Measurements from ENCODE around the gene GRM7.

GRM7 gene

DNA sequence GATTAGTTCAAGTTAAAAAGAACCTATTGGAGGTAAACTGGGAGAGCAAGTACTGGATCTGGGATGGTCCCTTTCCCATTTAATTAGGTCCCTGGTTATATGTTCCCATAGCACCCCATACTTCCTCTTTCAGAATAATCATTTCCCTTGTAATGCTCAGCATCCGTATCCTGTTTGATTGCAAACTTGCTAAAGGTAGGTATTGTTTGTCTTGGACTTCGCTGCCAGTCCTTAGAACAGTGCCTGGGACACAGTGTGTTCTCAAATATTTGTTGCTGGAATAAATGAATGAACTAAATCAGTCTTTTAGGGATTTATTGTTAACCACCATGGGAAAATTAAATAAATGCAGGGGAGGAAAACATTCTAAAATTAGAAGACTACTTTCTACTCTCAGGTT, 299.8 kb downstream of the GRM7 start:
- DNase-seq = no peak

DNA sequence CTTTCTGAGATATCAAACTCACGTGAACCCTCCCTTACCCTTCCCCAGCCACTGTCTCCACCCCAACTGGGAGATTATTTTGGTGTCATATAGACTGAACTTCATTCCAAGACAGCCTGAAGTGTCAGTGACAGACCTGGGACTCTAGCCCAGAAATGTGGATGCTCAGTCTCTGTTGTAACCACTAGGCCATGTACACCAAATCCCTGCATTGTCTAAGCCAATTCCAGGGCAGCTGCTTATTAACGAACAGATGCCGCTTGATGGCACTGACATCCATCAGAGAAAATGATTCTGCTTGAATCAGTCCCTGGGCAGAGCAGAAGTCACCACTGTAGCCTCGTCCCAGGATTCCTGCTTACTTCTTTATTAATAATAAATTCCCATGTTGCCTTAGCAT, 305.5 kb downstream of the GRM7 start:
- DNase-seq = no peak

DNA sequence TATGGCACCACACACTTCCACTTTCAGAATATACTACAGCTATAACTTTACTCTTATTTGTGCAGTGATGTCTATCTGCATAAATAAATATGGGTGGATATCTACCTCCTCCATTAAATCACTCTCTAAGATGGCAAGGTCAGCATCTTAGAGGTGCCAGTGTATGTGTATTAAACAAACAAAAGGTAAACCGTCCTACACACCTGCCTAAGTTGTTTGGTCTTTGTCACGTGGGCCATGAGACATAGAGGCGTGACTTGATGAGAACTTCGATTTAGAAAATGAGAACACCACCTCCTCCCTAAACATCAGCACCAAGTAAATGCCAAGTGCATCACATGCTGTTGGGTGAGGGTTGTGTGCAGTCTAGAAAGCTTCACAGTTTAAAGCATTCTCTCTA, 310.6 kb downstream of the GRM7 start:
- no peak for DNase-seq

DNA sequence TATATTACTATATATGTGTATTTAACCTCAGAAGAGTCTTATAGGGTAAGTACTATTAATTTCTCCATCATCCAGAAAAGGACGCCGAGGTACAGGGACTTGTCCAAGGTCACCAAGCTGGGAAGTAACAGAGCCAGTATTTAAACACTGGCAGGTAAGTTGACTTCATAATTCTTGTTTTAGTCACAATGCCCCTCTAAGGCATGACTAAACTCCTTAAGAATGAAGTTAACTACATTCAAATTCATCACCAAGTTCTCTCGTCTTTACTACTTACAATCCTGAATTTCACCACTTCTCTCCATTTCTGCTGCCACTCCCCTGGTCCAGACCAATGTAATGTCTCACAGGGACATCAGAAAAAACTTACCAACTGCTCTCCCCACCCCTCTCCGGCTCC, 312.1 kb downstream of the GRM7 start:
- DNase-seq = no peak

DNA sequence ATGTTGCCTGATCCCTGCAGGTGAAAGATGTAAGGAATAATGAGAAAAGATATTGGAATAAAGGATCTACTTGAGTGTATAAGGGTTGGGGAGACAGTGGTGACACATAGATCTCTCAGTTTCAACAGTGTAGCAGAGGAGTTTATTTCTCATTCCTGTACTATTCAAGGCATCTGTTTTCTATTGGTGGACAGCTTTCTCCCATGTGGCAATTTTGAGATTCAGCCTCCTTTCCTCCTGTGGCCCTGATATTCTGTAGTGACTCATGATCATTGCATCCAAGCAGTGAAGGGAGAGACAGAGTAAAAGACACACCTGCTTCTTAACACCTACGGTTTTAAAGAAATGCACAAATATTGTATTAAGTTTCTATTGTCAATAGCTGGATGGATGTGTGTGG, 327.6 kb downstream of the GRM7 start:
- DNase-seq = no peak

DNA sequence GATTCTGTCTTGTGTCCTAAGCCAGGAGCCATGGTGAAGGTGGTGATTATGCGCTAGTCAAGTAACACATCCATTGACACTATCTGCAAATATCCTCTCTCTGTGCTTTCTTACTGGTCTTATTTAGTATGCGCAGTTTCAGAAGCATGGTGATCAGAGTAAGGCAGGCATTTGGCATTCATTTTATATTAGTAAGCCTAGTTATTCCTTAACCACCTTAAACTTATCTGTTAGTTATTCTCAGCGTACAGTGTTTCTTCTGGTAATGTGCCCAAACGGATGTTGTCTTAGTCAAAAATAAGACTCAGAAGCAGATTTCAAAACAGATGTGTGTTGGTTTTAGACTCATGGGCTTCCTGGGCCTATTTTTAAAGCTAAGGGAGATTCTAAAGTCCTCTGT, 329.2 kb downstream of the GRM7 start:
- DNase-seq = no peak

DNA sequence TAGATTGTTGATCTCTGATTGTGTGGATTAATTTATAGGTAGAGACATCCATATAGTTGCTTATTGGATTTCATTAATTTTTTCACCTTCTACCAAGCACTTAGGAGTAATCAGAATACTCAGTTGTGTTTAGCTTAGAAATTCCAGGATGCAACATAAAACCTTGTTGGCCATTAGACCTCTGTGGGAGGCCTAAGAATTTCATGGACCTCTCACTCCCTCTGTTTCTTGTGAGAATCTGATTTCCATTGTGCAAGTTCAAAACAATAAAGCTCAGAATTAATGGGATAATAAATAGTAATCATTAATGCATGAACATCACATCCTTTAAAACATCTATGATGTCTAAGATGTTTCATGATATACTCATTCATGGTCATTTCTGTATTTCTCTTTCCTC, 332.4 kb downstream of the GRM7 start:
- DNase-seq = no peak

DNA sequence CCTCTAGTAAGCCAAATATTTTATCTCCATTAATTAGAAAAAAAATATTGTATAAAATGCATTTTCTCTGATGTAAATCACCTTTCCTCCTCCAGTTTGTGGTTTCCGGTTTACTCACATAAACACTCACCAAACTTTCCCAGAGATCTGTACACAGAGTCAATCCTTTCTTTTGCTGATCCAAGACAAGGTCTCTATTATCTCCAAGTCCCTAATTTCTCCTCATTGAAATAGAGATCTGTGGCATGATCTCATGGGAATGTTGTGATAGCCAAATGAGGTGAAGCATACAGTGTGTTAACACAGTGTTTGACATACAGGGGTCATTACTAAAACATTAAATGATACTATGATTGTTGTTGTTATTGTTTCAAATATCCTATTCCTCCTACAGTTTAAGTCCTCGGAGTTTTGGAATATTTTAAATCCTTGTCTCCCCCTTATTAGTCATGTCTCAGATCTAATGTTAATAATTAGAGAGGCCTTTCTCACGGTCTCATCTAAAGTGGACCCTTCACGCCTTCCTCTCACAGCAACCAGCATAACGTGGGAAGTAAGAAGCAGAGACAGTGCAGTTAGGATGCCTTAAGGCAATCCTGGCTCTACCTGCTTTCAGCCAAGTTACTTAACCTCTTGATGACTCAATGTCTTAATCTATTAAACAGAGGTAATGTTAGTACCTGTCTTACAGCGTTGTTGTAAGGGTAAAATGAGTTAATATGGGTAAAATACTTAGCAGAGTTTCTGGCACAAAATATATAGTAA, 333.3 kb downstream of the GRM7 start:
- no peak for DNase-seq

DNA sequence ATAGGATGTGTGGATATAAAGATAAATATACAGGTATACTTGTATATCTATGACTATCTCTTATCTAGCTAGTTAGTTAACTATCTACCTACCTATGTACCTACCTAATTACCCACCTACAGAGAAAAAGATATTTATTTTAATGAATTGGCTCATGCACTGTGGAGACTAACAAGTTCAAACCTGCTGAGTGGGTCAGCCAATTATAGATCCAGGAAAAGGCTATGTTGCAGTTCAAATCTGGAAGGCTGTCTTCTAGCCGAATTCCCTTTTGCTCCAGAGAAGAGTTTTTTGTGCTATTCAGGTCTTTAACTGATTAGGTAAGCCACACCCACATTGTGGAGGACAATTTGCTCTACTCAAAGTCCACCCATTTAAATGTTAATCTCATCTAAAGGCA, 335.0 kb downstream of the GRM7 start:
- DNase-seq = no peak

DNA sequence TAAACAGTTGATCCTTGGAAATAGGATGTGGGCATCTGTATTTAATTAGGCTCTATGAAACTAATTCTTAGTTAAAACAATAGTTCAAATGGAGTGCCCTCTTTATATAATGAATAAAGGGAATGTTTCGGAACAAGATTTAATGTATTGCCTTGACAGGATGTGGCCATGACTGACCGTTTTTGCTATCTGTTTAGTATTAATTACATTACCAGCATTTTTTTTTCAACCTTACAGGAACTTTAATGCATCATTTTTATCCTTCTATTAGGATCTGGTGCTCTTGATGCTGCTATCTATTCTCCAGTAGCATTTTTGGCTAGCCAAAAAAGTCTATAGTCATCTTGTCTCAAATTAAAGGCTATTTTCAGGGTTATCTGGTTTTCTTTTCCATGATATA, 340.9 kb downstream of the GRM7 start:
- DNase-seq = no peak

DNA sequence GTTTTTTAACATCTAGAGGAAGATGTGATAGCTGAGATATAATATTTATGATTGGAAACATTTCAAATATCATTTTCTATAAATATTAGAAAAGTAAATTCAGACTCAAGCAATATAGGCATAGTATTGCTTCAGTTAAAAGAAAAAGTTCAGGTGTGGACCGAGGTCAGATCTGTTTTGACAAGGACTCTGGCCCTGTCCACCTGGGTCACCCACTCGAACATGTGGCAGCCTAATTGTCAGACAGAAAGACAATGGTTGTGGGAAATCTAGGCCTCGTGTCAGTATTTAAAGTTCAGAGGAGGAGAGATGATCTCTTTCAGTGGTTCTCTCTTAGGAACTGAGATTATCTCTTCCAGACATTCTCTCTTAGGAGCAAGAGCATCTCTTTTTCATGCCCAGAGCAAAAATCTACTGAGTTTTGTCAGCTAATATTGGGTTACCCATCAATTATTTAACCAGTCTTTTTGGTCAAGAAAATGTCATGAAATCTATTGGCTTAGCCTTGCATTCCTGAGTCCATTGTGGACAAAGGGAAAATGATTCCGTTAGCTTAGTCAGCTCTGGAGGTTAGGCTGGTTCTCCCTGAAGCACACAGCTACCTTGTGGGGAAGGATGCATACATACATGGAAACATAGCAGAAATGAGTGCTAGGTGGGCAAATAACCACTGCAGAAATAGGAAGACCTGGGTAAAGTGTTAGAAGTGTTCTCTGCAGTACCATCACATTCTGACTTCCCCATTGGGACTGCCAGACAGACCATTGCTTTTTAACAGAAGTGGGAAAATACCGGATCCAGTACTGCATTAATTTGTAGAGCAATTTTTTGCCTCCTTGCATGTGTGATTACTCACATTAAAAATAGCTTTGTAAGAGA, 343.3 kb downstream of the GRM7 start:
- DNase-seq = no peak

DNA sequence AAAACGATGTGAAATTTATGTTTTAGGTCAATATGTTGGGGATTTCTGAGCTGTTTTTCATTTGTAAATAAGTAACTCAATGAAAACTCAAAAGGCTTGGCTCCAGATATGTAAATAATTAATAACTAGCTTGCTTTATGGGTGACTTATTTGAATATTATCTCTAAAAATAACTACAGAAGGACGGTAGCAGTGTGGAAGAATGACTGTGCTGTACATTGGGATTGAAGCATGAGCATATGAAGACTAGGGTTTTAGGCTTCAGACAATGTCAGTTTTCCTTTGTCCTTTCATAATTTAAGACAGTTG, 343.9 kb downstream of the GRM7 start:
- no peak for DNase-seq

DNA sequence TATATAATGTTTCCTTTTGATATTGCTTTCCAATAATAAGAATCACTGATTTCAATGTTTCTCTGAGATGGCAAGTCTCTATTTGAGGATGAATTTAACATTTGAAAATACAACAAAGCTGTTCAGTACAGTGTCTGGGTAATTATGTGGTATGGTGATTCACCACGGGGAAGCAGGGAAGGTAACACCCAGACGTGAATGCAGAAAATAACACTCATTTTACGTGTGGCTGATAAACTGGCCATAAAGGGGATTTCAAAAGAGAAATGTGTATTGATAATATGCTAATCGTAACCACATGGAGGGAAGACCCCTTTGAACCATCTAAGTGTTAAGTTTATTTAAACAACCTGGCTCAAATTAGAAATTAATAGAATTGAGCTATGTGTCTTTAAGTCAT, 344.6 kb downstream of the GRM7 start:
- no peak for DNase-seq

DNA sequence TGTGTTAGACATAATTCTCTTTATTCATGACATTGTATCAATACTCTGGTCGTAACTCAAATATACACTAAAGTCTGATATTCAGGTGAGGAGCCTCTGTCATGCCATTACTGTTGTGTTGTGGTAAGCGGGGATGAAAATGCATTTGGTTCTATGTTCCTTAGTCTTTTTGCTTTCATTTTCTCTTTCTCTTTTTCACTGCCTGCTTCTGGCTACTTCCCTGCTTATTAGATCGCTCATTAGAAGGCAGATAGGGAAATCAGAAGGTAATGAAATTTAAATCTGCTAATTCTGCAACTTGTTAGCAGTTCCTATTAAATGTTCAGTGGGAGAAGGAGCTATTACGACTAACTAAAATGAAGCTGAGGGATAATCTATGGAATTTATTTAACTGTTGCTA, 345.0 kb downstream of the GRM7 start:
- DNase-seq = no peak

DNA sequence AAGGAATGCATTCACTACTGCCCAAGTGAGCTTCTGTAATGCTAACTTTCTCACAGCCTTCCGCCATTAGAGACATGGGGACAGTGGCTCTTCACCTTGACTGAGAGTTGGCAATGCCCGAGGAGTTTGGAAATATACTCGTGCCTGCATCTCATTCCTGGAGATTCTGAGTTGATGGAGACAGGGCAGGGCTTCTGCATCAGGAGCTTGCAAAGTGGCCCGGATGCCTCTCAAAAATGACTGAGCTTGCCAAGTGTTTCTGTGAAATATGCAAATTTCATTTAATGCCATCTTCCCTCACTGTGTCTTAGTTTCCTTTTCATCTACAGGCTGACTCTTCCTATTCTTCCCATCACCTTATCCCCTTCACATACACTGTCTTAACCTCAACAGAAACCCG, 346.2 kb downstream of the GRM7 start:
- DNase-seq = no peak

DNA sequence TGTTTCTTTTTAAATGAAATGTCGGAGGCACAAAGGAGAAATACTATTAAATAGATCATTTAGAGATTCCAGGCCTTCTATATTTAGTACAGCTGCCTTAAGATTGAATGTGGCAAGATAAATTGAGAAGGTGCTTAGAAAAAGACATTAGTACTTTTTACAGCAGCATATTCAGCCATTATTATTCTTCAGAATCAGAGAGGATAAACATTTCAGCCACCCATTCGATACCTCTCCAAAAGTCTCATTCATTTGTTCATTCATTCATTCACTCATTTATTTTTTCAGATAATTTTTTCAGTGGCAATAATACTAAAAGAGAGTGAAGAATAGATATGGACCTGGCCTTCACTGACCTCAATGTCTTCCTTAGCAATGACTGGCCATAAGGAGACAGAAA, 347.0 kb downstream of the GRM7 start:
- DNase-seq = no peak

DNA sequence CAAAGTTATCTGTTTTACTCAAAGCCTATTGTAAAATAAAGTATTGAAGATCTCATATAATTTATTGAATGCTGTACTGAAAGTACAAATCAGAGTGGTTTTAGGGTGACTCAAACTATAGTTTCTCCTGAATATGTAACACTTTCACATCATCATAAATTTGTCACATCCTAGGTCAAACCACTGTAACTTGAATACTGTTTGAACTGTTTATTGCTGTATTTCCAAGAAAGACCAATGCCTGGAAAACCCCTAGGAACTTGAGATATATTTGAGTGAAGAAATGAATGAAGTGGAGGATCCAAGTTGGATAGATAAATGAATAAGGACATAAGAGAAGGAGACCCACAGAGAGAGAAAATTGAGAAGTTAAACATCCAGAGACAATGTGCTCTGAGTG, 348.2 kb downstream of the GRM7 start:
- no peak for DNase-seq

DNA sequence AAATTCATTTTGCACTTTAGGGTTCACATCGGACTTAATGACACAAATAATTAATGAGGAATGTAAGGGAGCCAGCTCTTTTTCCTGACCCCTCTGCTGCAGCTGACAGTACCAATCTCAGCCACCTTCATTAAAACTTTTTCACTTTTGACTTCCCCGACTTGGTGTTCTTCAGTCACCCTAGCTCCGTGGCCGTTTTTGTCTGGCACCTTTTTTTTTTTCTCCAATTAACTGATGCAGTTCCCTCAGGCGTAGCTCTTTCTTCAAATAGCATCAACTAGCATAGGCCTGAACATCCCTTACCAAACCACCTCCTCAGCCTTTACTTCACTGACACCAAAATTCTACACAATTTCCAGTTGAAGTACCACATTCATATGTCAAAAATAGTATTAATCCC, 350.8 kb downstream of the GRM7 start:
- DNase-seq = no peak

DNA sequence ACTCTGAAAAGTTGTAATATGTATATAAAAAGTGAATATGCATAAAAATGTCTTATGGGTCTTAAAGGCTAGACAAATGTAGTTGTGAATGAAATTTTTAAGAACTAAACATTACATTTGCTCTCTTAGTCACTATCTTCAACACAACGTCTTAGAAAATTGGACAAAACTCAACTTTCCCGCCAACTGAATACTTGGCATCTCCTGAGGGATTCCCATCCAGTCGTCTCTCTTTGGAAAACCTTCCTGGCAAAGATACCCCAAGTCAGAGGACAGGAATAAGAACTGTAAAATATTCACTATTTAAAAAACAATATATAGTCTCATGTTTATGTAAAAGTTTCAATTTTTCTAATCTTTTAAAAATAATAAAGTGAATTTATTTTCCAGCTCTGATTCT, 354.8 kb downstream of the GRM7 start:
- no peak for DNase-seq

DNA sequence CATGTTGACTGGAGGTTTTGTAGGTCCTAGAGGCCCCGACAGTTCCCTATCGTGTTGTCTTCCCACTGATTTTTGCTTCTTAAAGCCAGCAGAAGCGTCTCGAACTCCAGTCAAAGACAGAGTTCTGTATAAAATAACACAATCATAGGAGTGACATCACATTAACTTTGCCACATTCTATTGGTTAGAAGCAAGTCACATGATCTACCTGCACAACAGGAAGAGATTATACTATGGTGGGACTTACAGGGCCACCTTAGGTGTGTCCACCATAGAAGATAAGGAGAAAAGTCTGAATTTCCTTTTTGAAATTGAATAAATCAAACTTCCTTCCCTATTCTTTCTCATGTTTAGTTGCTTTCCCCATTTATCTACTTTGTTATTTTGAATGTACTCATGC, 365.5 kb downstream of the GRM7 start:
- no peak for DNase-seq

DNA sequence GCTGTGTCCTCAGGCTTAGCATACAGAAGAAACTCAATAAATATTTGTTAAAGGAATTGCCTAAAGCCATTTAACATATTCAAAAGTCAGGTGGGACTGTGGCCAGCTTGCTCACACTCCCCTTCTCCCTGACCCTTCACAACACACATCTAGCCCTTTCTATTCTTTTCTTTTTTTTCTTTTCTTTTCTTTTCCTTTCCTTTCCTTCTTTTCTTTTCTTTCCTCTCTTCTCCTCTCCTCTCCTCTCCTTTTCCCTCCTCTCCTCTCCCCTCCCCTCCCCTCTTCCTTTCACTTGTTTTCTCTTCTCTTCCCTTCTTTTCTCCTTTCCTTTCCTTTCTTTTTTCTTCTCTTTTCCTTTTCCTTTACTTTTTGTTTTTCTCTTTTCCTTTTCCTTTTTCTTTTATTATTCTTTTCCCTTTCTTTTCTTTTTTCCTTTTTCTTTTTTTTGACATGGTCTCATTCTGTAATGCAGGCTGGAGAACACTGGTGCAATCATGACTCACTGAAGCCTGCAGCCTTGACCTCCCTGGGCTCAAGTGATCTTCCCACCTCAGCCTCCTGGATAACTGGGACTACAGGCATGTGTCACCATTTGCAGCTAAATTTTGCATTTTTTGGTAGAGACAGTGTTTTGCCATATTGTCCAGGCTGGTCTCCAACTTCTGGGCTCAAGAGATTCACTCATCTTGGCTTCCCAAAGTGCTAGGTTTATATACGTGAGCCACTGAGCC, 377.8 kb downstream of the GRM7 start:
- DNase-seq = no peak

DNA sequence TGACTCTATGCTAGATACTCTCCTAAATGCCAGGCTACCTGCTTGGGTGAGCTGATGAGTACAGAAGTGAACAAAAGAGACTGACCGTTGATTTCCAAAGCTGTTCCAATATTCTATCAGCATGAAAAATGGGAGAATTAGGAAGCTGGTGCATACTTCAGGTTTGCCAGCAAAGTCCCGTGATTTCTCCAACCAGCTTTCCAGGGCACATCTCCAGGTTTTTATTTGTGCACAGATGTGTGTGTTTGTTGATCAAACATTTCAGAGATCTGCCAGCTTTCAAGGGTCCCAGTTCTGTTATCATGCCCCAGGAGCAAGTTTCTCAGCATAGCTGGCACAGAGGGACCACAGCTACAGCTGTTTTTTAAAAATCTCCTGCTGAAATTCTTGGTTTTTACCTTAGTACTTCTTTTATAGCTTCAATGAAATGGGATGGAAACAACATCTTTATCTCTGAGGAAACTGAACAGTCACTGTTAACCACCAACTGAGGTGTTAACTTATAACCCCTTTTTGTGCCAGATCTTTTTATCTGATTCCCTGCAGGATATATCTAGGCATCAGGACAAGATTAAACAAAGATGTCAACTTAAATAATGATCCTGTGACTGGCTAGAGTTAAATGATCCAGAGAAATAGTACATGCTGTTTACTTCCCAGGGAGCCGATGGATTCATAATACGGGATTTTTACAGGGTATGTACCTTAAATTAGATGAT, 380.8 kb downstream of the GRM7 start:
- DNase-seq = no peak

DNA sequence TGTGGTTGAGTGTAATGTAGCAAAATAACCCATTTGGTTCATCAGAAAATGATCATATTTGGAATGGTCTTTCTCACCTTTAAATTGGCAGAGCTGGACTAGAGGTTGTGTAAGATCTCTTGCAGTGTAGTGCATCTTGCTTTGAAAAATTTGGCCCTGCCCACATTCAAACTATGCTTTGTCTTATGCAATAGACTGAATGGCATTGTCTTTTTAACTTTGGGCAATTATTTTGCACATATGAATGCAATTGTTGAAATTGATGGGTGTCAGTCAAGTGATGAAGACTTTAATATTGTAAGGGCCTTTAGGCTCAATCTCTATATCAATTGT, 381.4 kb downstream of the GRM7 start:
- no peak for DNase-seq

Measured in NCI-H2029 (cell line).